Endothelial cell of umbilical vein (primary cell): ENCODE results near the gene ETF1.

Experiments
- EZH2 ChIP-seq: IDR thresholded peaks from 2 replicates; pipeline ENCODE4 v1.6.1; 2012; ENCODE audit warnings: borderline replicate concordance, low read depth, mild to moderate bottlenecking, moderate library complexity, low read length, inconsistent platforms; ENCODE audit not compliant: severe bottlenecking
- JUN ChIP-seq: IDR thresholded peaks from 2 replicates; pipeline ENCODE4 v1.6.1; 2011; ENCODE audit warnings: borderline replicate concordance, low read depth; ENCODE audit not compliant: insufficient read length, insufficient read depth
- MYC ChIP-seq: IDR thresholded peaks from one replicate; pipeline ENCODE4 v1.6.1; 2011; ENCODE audit warnings: mild to moderate bottlenecking, low read depth, low read length
- POLR2A ChIP-seq: IDR thresholded peaks from 2 replicates; pipeline ENCODE4 v1.6.1; 2012; ENCODE audit warnings: low read depth, mild to moderate bottlenecking, control low read depth, low read length
- POLR2AphosphoS5 ChIP-seq: IDR thresholded peaks from 2 replicates; pipeline ENCODE4 v1.6.1; 2012; ENCODE audit warnings: low read depth, mild to moderate bottlenecking, control low read depth, low read length, moderate library complexity; ENCODE audit not compliant: insufficient read depth
- TF ChIP-seq, protein P1 (sequence below), 2 donors: IDR thresholded peaks; 1 replicate in 1 of 2; 2 replicates in 1 of 2; pipeline ENCODE4 v1.5.1; 2011; ENCODE audit warnings: low read length in 2 of 2, mild to moderate bottlenecking in 2 of 2, moderate library complexity in 2 of 2, control low read depth in 1 of 2, inconsistent platforms in 1 of 2, low read depth in 1 of 2; ENCODE audit not compliant: insufficient read depth in 1 of 2; ENCODE audit errors: extremely low read depth in 1 of 2

DNA sequence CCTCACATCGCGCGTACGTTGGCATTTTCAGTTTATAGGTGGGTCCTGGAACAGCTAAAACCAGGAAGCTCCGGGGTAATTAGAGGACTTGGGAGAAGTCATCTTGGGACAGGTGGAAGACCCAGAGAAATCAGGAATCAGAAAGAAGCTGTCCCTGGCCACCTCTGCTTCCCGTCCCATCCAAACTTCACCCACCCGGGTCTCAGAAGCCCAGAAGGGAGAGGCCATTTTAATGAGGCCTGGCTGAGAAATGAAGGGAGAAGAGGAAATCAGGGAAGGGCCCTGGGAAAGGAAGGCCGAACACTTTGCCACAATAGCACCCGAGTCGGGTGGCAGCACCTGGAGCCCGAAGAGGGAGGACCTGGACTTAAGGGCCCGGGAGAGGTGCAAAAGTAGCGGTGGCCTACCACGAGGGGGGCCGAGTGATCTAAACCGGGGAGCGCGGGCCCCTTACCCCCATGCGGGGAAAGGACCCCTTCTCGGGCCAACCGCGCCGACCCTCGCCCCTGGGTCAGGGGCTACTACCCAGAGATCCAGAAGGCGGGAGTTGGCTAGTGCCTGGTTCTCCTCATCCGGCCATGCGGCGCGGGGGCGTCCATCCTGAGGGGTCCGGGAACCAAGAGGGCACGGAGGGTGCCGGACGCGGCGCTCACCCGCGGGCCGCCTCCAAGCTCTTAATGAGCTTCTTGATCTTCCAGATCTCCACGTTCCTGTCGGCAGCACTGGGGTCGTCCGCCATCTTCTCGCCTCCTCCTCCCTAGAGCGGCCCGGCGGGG lies 668 bp downstream of the ETF1 start:
- TF ChIP-seq POLR2AphosphoS5: no peak
- no peak for TF ChIP-seq POLR2A
- TF ChIP-seq, protein P1, sequence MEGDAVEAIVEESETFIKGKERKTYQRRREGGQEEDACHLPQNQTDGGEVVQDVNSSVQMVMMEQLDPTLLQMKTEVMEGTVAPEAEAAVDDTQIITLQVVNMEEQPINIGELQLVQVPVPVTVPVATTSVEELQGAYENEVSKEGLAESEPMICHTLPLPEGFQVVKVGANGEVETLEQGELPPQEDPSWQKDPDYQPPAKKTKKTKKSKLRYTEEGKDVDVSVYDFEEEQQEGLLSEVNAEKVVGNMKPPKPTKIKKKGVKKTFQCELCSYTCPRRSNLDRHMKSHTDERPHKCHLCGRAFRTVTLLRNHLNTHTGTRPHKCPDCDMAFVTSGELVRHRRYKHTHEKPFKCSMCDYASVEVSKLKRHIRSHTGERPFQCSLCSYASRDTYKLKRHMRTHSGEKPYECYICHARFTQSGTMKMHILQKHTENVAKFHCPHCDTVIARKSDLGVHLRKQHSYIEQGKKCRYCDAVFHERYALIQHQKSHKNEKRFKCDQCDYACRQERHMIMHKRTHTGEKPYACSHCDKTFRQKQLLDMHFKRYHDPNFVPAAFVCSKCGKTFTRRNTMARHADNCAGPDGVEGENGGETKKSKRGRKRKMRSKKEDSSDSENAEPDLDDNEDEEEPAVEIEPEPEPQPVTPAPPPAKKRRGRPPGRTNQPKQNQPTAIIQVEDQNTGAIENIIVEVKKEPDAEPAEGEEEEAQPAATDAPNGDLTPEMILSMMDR (IDR thresholded peaks at IDR 0.05; ENCODE audit: extremely low read depth in 1 of 2, insufficient read depth in 1 of 2, low read depth in 1 of 2, low read length in 2 of 2): no peak
- no peak for TF ChIP-seq EZH2
- TF ChIP-seq JUN: no peak
- TF ChIP-seq MYC: no peak
